ENCODE data around the gene GZMB.
"Not testable (repeated sequence)": the region's sequence is repeated elsewhere in the genome, so short reads cannot be mapped to it uniquely, and the experiment has no call there.

GZMB gene

GRCh38 chr14:24659916-24660570, 26.1 kb upstream of the GZMB start:
- DNase-seq (ENCODE audit: insufficient read length, low spot score) (no peak), FAIRE-seq (no peak)
- TF ChIP-seq POLR2A (IDR thresholded peaks at IDR 0.05; ENCODE audit: low read depth, low read length): no peak

GRCh38 chr14:24648361-24648760, 14.4 kb upstream of the GZMB start:
- DNase-seq (ENCODE audit: insufficient read length, low spot score); FAIRE-seq: not testable (repeated sequence)

- no peak for FAIRE-seq
These were observed 5.9 kb upstream of the GZMB start for GRCh38 chr14:24639905-24640304.

GRCh38 chr14:24639270-24639669, 5.3 kb upstream of the GZMB start:
- TF ChIP-seq POLR2A (IDR thresholded peaks at IDR 0.05; ENCODE audit: low read depth, low read length): no peak
- FAIRE-seq (no peak), DNase-seq (ENCODE audit: insufficient read length, low spot score) (no peak)

More at GRCh38 chr14:24639905-24640304, 5.9 kb upstream of the GZMB start:
- no peak for DNase-seq (ENCODE audit: insufficient read length, low spot score)
- TF ChIP-seq POLR2A (IDR thresholded peaks at IDR 0.05; ENCODE audit: low read depth, low read length): no peak

GRCh38 chr14:24633353-24633752, 637 bp downstream of the GZMB start:
- no peak for DNase-seq (ENCODE audit: insufficient read length, low spot score)
- no peak for FAIRE-seq
- TF ChIP-seq POLR2A (IDR thresholded peaks at IDR 0.05; ENCODE audit: low read depth, low read length): no peak

GRCh38 chr14:24632761-24633160, 1.2 kb downstream of the GZMB start:
- FAIRE-seq (no peak), DNase-seq (ENCODE audit: insufficient read length, low spot score) (no peak)
- TF ChIP-seq POLR2A (IDR thresholded peaks at IDR 0.05; ENCODE audit: low read depth, low read length): no peak

GRCh38 chr14:24632336-24632735, 1.7 kb downstream of the GZMB start:
- FAIRE-seq (no peak), DNase-seq (ENCODE audit: insufficient read length, low spot score) (no peak)

GRCh38 chr14:24631749-24632335, 2.1 kb downstream of the GZMB start:
- no peak for TF ChIP-seq POLR2A (IDR thresholded peaks at IDR 0.05; ENCODE audit: low read depth, low read length)
- FAIRE-seq: no peak
- no peak for DNase-seq (ENCODE audit: insufficient read length, low spot score)

More at GRCh38 chr14:24632336-24632735, 1.7 kb downstream of the GZMB start:
- no peak for TF ChIP-seq POLR2A (IDR thresholded peaks at IDR 0.05; ENCODE audit: low read depth, low read length)

- no peak for DNase-seq (ENCODE audit: insufficient read length, low spot score)
- FAIRE-seq: no peak
- TF ChIP-seq POLR2A (IDR thresholded peaks at IDR 0.05; ENCODE audit: low read depth, low read length): no peak
These were observed 3.0 kb downstream of the GZMB start for GRCh38 chr14:24630872-24631477.

GRCh38 chr14:24630087-24630871, 3.7 kb downstream of the GZMB start:
- DNase-seq (ENCODE audit: insufficient read length, low spot score) (no peak), FAIRE-seq (no peak)

GRCh38 chr14:24629521-24629920, 4.5 kb downstream of the GZMB start:
- DNase-seq (ENCODE audit: insufficient read length, low spot score) (no peak), FAIRE-seq (no peak)
- TF ChIP-seq POLR2A (IDR thresholded peaks at IDR 0.05; ENCODE audit: low read depth, low read length): no peak

More at GRCh38 chr14:24630087-24630871, 3.7 kb downstream of the GZMB start:
- no peak for TF ChIP-seq POLR2A (IDR thresholded peaks at IDR 0.05; ENCODE audit: low read depth, low read length)

GRCh38 chr14:24613747-24614146, 20.2 kb downstream of the GZMB start:
- TF ChIP-seq POLR2A (IDR thresholded peaks at IDR 0.05; ENCODE audit: low read depth, low read length): no peak
- FAIRE-seq: no peak

GRCh38 chr14:24613241-24613640, 20.7 kb downstream of the GZMB start:
- no peak for FAIRE-seq
- no peak for TF ChIP-seq POLR2A (IDR thresholded peaks at IDR 0.05; ENCODE audit: low read depth, low read length)
- no peak for DNase-seq (ENCODE audit: insufficient read length, low spot score)

More at GRCh38 chr14:24613747-24614146, 20.2 kb downstream of the GZMB start:
- no peak for DNase-seq (ENCODE audit: insufficient read length, low spot score)

- no peak for DNase-seq (ENCODE audit: insufficient read length, low spot score)
- TF ChIP-seq POLR2A (IDR thresholded peaks at IDR 0.05; ENCODE audit: low read depth, low read length): no peak
- FAIRE-seq: no peak
These were observed 21.8 kb downstream of the GZMB start for GRCh38 chr14:24612196-24612595.
